GM12878 (cell line): ENCODE measurements around the gene CLEC16A. TPM values are rescaled to one million over a fixed set of nuclear protein-coding genes. Genes with fewer than 3 reads are reported as not detected.

ENCODE experiments used
- ASH2L ChIP-seq: fragments of 300-600, 200-600 bp; sonication (generic); IDR thresholded peaks from 2 replicates; pipeline ENCODE4 v1.6.1; 2017; ENCODE audit warnings: low read depth, mild to moderate bottlenecking, borderline replicate concordance
- CBFB ChIP-seq: IDR thresholded peaks from 2 replicates; pipeline ENCODE4 v1.6.1; 2016; ENCODE audit warnings: antibody characterized with exemption, low read depth
- CBX3 ChIP-seq: fragments of 200-600 bp; sonication (generic); IDR thresholded peaks from 2 replicates; pipeline ENCODE4 v1.6.1; 2016; ENCODE audit warnings: low read depth, borderline replicate concordance
- CREM ChIP-seq: IDR thresholded peaks from 2 replicates; pipeline ENCODE4 v1.6.1; 2014; ENCODE audit warnings: antibody characterized with exemption, low read depth
- EP300 ChIP-seq, 2 experiments: fragments of 150-350 bp in 1 of 2; IDR thresholded peaks; 2 replicates each; pipeline ENCODE4 v1.6.1; 2011 to 2012; ENCODE audit warnings: low read depth in 2 of 2, low read length in 2 of 2, borderline replicate concordance in 1 of 2, improper control_type of control experiment in 1 of 2, inconsistent platforms in 1 of 2; ENCODE audit not compliant: control insufficient read depth in 1 of 2
- ETV6 ChIP-seq, 2 experiments: fragments of 450-650 bp in 1 of 2; IDR thresholded peaks in 1 of 2; conservative IDR thresholded peaks in 1 of 2; 2 replicates each; pipeline ENCODE4 v1.6.1; 2014; ENCODE audit warnings: antibody characterized with exemption in 1 of 2, borderline replicate concordance in 1 of 2, low read depth in 1 of 2, mild to moderate bottlenecking in 1 of 2, moderate library complexity in 1 of 2
- JUND ChIP-seq: IDR thresholded peaks from 2 replicates; pipeline ENCODE4 v1.6.1; 2012; ENCODE audit warnings: low read depth, mild to moderate bottlenecking, low read length, improper control_type of control experiment, moderate library complexity
- MTA2 ChIP-seq: fragments of 450-650 bp; IDR thresholded peaks from 2 replicates; pipeline ENCODE4 v1.6.1; 2016; ENCODE audit warnings: low read depth, mild to moderate bottlenecking, moderate library complexity
- NBN ChIP-seq: fragments of 450-650 bp; IDR thresholded peaks from 2 replicates; pipeline ENCODE4 v1.6.1; 2016
- NFXL1 ChIP-seq: fragments of 450-650 bp; IDR thresholded peaks from 2 replicates; pipeline ENCODE4 v1.6.1; 2017; ENCODE audit warnings: antibody characterized with exemption, mild to moderate bottlenecking, borderline replicate concordance
- RB1 ChIP-seq: fragments of 450-650 bp; formaldehyde crosslinking; IDR thresholded peaks from 2 replicates; pipeline ENCODE4 v1.6.1; 2017; ENCODE audit warnings: mild to moderate bottlenecking, borderline replicate concordance
- RBBP5 ChIP-seq: fragments of 200-600 bp; sonication (generic); conservative IDR thresholded peaks from 2 replicates; pipeline ENCODE4 v1.6.1; 2016
- RUNX3 ChIP-seq: IDR thresholded peaks from 2 replicates; pipeline ENCODE4 v1.6.1; 2012; ENCODE audit warnings: low read length, inconsistent platforms
- SPI1 ChIP-seq: IDR thresholded peaks from 2 replicates; pipeline ENCODE4 v1.6.1; 2011; ENCODE audit warnings: low read depth, mild to moderate bottlenecking, low read length, moderate library complexity, borderline replicate concordance; ENCODE audit not compliant: insufficient read depth
- SRF ChIP-seq, 2 experiments: IDR thresholded peaks; 2 replicates each; pipeline ENCODE4 v1.6.1; 2011; ENCODE audit warnings: low read depth in 2 of 2, low read length in 2 of 2, mild to moderate bottlenecking in 1 of 2, moderate library complexity in 1 of 2
- ZNF24 ChIP-seq: fragments of 450-650 bp; IDR thresholded peaks from 2 replicates; pipeline ENCODE4 v1.6.1; 2017; ENCODE audit warnings: antibody characterized with exemption, mild to moderate bottlenecking
- polyA plus RNA-seq, 11 experiments: library from polyadenylated mRNA; depleted of rRNA in 4 of 11; unstranded in 6 of 11; stranded (reverse) in 5 of 11; fragments of >200 nt; fragmentation: Nextera tagmentation in 4 of 11; fragmentation: Illumina TruSeq in 1 of 11; extraction: Ambion mirVana in 4 of 11; extraction: Trizol in 1 of 11; gene quantifications; 1 replicate in 1 of 11; 2 replicates in 10 of 11; pipeline versions ENCODE4 v1.2.1 to v1.2.3, GENCODE V29; 2011 to 2016; ENCODE audit warnings: inconsistent platforms in 2 of 11, missing spikeins in 2 of 11, low read depth in 1 of 11
- total RNA-seq, 4 experiments: library from RNA; depleted of rRNA in 3 of 4; stranded (reverse); fragments of >200 nt in 3 of 4; fragmentation: Illumina TruSeq in 1 of 4; extraction: Trizol in 1 of 4; gene quantifications; 2 replicates each; pipeline versions ENCODE4 v1.2.1 to v1.2.3, GENCODE V29; 2013 to 2021
- TF ChIP-seq, protein P1 (sequence below): IDR thresholded peaks from 2 replicates; pipeline ENCODE4 v1.6.1; 2011; ENCODE audit warnings: low read depth, mild to moderate bottlenecking, low read length, moderate library complexity, borderline replicate concordance; ENCODE audit errors: extremely low read depth
- TF ChIP-seq, protein P2 (sequence below): fragments of 450-650 bp; formaldehyde crosslinking; IDR thresholded peaks from 2 replicates; pipeline ENCODE4 v1.5.0; 2022; ENCODE audit warnings: mild to moderate bottlenecking, missing genetic modification characterization
- TF ChIP-seq, protein P3 (sequence below): IDR thresholded peaks from 2 replicates; pipeline ENCODE4 v1.6.1; 2011; ENCODE audit warnings: borderline replicate concordance, low read depth, mild to moderate bottlenecking, moderate library complexity, low read length; ENCODE audit not compliant: insufficient read depth, poor library complexity, severe bottlenecking
- TF ChIP-seq, protein P4 (sequence below): fragments of 450-650 bp; formaldehyde crosslinking; IDR thresholded peaks from 2 replicates; pipeline ENCODE4 v1.4.0; 2022; ENCODE audit warnings: mild to moderate bottlenecking, moderate library complexity

CLEC16A gene
- total and polyA plus RNA-seq, 10 of the 15 experiments (the other 5 are each of a cell fraction or from before 2014, with no cell fraction given), result 1.5 to 28.8 (median 19.2) TPM

- TF ChIP-seq, protein P1, sequence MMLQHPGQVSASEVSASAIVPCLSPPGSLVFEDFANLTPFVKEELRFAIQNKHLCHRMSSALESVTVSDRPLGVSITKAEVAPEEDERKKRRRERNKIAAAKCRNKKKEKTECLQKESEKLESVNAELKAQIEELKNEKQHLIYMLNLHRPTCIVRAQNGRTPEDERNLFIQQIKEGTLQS, result no peak
- no peak for TF ChIP-seq MTA2
- 0 out of 2 replicates have a peak, but pooled peaks have one; percentile 63 for TF ChIP-seq ASH2L
- TF ChIP-seq RB1, result no peak
- TF ChIP-seq SRF (IDR thresholded peaks at IDR 0.05; ENCODE audit: low read depth in 2 of 2, low read length in 2 of 2), result 0 out of 4 replicates have a peak, but pooled peaks of 1 of the 2 experiments have one; percentile 27
- TF ChIP-seq, protein P2, sequence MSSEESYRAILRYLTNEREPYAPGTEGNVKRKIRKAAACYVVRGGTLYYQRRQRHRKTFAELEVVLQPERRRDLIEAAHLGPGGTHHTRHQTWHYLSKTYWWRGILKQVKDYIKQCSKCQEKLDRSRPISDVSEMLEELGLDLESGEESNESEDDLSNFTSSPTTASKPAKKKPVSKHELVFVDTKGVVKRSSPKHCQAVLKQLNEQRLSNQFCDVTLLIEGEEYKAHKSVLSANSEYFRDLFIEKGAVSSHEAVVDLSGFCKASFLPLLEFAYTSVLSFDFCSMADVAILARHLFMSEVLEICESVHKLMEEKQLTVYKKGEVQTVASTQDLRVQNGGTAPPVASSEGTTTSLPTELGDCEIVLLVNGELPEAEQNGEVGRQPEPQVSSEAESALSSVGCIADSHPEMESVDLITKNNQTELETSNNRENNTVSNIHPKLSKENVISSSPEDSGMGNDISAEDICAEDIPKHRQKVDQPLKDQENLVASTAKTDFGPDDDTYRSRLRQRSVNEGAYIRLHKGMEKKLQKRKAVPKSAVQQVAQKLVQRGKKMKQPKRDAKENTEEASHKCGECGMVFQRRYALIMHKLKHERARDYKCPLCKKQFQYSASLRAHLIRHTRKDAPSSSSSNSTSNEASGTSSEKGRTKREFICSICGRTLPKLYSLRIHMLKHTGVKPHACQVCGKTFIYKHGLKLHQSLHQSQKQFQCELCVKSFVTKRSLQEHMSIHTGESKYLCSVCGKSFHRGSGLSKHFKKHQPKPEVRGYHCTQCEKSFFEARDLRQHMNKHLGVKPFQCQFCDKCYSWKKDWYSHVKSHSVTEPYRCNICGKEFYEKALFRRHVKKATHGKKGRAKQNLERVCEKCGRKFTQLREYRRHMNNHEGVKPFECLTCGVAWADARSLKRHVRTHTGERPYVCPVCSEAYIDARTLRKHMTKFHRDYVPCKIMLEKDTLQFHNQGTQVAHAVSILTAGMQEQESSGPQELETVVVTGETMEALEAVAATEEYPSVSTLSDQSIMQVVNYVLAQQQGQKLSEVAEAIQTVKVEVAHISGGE, result no peak
- TF ChIP-seq CREM, result peak; percentile 37; the same call in 1 of the 2 replicates
- TF ChIP-seq ETV6 (conservative IDR thresholded peaks at IDR 0.05 in 1 of 2, IDR thresholded peaks at IDR 0.05 in 1 of 2; ENCODE audit: borderline replicate concordance in 1 of 2, low read depth in 1 of 2), result peak in 1 of 2 experiments; percentile 42; a peak in 1 of 4 replicates
- TF ChIP-seq CBX3, result no peak
- TF ChIP-seq NBN, result peak; percentile 55; the same call in 1 of the 2 replicates
- no peak for TF ChIP-seq ZNF24
- TF ChIP-seq, protein P3, sequence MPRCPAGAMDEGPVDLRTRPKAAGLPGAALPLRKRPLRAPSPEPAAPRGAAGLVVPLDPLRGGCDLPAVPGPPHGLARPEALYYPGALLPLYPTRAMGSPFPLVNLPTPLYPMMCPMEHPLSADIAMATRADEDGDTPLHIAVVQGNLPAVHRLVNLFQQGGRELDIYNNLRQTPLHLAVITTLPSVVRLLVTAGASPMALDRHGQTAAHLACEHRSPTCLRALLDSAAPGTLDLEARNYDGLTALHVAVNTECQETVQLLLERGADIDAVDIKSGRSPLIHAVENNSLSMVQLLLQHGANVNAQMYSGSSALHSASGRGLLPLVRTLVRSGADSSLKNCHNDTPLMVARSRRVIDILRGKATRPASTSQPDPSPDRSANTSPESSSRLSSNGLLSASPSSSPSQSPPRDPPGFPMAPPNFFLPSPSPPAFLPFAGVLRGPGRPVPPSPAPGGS, result peak; percentile 51
- no peak; the same call in 1 of the 2 replicates for TF ChIP-seq SPI1
- TF ChIP-seq, protein P4, sequence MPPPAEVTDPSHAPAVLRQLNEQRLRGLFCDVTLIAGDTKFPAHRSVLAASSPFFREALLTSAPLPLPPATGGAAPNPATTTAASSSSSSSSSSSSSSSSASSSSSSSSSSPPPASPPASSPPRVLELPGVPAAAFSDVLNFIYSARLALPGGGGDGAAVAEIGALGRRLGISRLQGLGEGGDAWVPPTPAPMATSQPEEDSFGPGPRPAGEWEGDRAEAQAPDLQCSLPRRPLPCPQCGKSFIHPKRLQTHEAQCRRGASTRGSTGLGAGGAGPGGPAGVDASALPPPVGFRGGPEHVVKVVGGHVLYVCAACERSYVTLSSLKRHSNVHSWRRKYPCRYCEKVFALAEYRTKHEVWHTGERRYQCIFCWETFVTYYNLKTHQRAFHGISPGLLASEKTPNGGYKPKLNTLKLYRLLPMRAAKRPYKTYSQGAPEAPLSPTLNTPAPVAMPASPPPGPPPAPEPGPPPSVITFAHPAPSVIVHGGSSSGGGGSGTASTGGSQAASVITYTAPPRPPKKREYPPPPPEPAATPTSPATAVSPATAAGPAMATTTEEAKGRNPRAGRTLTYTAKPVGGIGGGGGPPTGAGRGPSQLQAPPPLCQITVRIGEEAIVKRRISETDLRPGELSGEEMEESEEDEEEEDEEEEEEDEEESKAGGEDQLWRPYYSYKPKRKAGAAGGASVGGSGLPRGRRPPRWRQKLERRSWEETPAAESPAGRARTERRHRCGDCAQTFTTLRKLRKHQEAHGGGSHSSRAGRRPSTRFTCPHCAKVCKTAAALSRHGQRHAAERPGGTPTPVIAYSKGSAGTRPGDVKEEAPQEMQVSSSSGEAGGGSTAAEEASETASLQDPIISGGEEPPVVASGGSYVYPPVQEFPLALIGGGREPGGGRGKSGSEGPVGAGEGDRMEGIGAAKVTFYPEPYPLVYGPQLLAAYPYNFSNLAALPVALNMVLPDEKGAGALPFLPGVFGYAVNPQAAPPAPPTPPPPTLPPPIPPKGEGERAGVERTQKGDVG (CRISPR knock-in tag), result no peak
- TF ChIP-seq NFXL1, result 0 out of 2 replicates have a peak, but pooled peaks have one; percentile 84
- peak; percentile 58 for TF ChIP-seq RUNX3
- 0 out of 2 replicates have a peak, but pooled peaks have one; percentile 30 for TF ChIP-seq RBBP5
- TF ChIP-seq JUND, result 0 out of 2 replicates have a peak, but pooled peaks have one; percentile 5
- TF ChIP-seq EP300 (IDR thresholded peaks at IDR 0.05; ENCODE audit: borderline replicate concordance in 1 of 2, control insufficient read depth in 1 of 2, low read depth in 2 of 2, low read length in 2 of 2), result peak; percentile 78 to 79
- TF ChIP-seq CBFB, result peak; percentile 11; the same call in 1 of the 2 replicates
These were observed 280.7 kb downstream of the CLEC16A start (continued) for GRCh38 chr16:11224894-11225676.
